Measurements from ENCODE around the gene MRPL54. TPM values are rescaled to one million over a fixed set of nuclear protein-coding genes. Genes with fewer than 3 reads are reported as not detected.

The MRPL54 gene
- total RNA-seq, 2 donors from 2014 or later = 78.9 to 86.0 TPM

- intact Hi-C loops (cut with DNase I) = no loop called here
- H3K27ac ChIP-seq = no peak overlapping the region
- TF ChIP-seq CTCF (IDR thresholded peaks at IDR 0.05) = no peak
- no peak for TF ChIP-seq POLR2A (IDR thresholded peaks at IDR 0.05)
- no peak overlapping the region for H3K4me3 ChIP-seq
- WGBS, 2 donors = 87 to 93% methylated on average over 5 to 23 of the region's 23 CpGs
- no peaks in the 10 kb centered on the region for H3K9me3 ChIP-seq
- DNase-seq (no peak), ATAC-seq (no peak)
- no peaks in the 10 kb centered on the region for H3K27me3 ChIP-seq
- H3K36me3 ChIP-seq (replicated peaks in 1 of 2; ENCODE audit: insufficient read depth in 1 of 2, low read depth in 2 of 2) = peaks cover 0 to 5% of the 10 kb centered on the region in 2 donors
- peaks cover 7% of the 10 kb centered on the region for H3K4me1 ChIP-seq
Measured at GRCh38 chr19:3767050-3767449, 4.6 kb downstream of the MRPL54 start.

GRCh38 chr19:3768015-3768747 lies 5.7 kb downstream of the MRPL54 start:
- intact Hi-C loops (cut with DNase I) = no loop called here
- 86 to 91% methylated on average over 12 to 22 of the region's 25 CpGs for WGBS, 2 donors
- Histone ChIP-seq H3K4me1 (peaks cover 4% of the 10 kb centered on the region), H3K9me3 (no peaks in the 10 kb centered on the region), H3K36me3 (replicated peaks in 1 of 2; ENCODE audit: insufficient read depth in 1 of 2, low read depth in 2 of 2) (peaks cover 0 to 5% of the 10 kb centered on the region in 2 donors), H3K27me3 (no peaks in the 10 kb centered on the region), H3K27ac (no peak overlapping the region), H3K4me3 (no peak overlapping the region)
- ATAC-seq = no peak
- TF ChIP-seq CTCF (IDR thresholded peaks at IDR 0.05) (no peak), POLR2A (IDR thresholded peaks at IDR 0.05) (no peak)
- no peak for DNase-seq

- no peak overlapping the region for H3K4me3 ChIP-seq
- no peak for TF ChIP-seq CTCF (IDR thresholded peaks at IDR 0.05)
- TF ChIP-seq POLR2A (IDR thresholded peaks at IDR 0.05) = no peak
- H3K27me3 ChIP-seq = no peaks in the 10 kb centered on the region
- H3K9me3 ChIP-seq = no peaks in the 10 kb centered on the region
- WGBS, 2 donors = 88 to 96% methylated on average over 7 of the region's 7 CpGs
- H3K36me3 ChIP-seq (replicated peaks in 1 of 2; ENCODE audit: insufficient read depth in 1 of 2, low read depth in 2 of 2) = peaks cover 0 to 5% of the 10 kb centered on the region in 2 donors
- no peaks in the 10 kb centered on the region for H3K4me1 ChIP-seq
- no peak overlapping the region for H3K27ac ChIP-seq
- DNase-seq (no peak), ATAC-seq (no peak)
- intact Hi-C loops (cut with DNase I) = no loop called here
Measured at GRCh38 chr19:3768748-3769099, 6.2 kb downstream of the MRPL54 start.

GRCh38 chr19:3769494-3769893 lies 7.0 kb downstream of the MRPL54 start:
- Histone ChIP-seq H3K36me3 (replicated peaks in 1 of 2; ENCODE audit: insufficient read depth in 1 of 2, low read depth in 2 of 2) (peaks cover 0 to 5% of the 10 kb centered on the region in 2 donors), H3K4me3 (no peak overlapping the region), H3K9me3 (no peaks in the 10 kb centered on the region), H3K27me3 (no peaks in the 10 kb centered on the region), H3K4me1 (no peaks in the 10 kb centered on the region), H3K27ac (no peak overlapping the region)
- DNase-seq = no peak
- ATAC-seq = no peak
- intact Hi-C loops (cut with DNase I) = no loop called here
- TF ChIP-seq CTCF (IDR thresholded peaks at IDR 0.05) (no peak), POLR2A (IDR thresholded peaks at IDR 0.05) (no peak)
- WGBS, 2 donors = 81% methylated on average over 16 of the region's 17 CpGs; no CpG with 5 or more reads in 1 of the 2 donors
